Pancreas (tissue), 10 donors: ENCODE data around the gene ZBED5. TPM values are rescaled to one million over a fixed set of nuclear protein-coding genes. Genes with fewer than 3 reads are reported as not detected.
A peak's percentile ranks its signal among the peaks of the same experiment; 100 is the strongest.

Experiments used
- ATAC-seq, 4 donors: fragments of 200-7000 bp; cut with Tn5 transposase; one replicate each; pipeline versions ENCODE4 v1.8.0 to v1.9.1; 2020; ENCODE audit warnings: mild to moderate bottlenecking in 4 of 4, moderate library complexity in 4 of 4
- DNase-seq, 6 donors: peaks; one replicate each; pipeline ENCODE4 v3.0.0-alpha.2; 2020
- FAIRE-seq: peaks from 2 replicates; lab custom pipeline; 2012; peaks lifted over from hg19 to GRCh38; lab: Jason Lieb, UNC
- H3K27ac ChIP-seq, 4 donors: fragments of 200-600 bp; sonication (generic); 1 replicate in 3 of 4; 2 replicates in 1 of 4; pipeline versions ENCODE4 v1.5.0 to v1.8.0; 2020
- H3K27me3 ChIP-seq, 4 donors: fragments of 200-600 bp; one replicate each; pipeline ENCODE4 v1.8.0; 2021
- H3K36me3 ChIP-seq, 3 donors: fragments of 200-600 bp; sonication (generic) in 1 of 3; one replicate each; pipeline versions ENCODE4 v1.5.0 to v1.8.0; 2020 to 2021
- H3K4me1 ChIP-seq, 3 donors: fragments of 200-600 bp; one replicate each; pipeline ENCODE4 v1.8.0; 2021
- H3K4me3 ChIP-seq, 4 donors: fragments of 200-600 bp; sonication (generic) in 2 of 4; one replicate each; pipeline versions ENCODE4 v1.5.0 to v1.8.0; 2020 to 2021
- H3K9me3 ChIP-seq, 4 donors: fragments of 200-600 bp; one replicate each; pipeline ENCODE4 v1.8.0; 2021
- CTCF ChIP-seq, 4 donors: fragments of 200-600 bp; sonication (generic) in 3 of 4; IDR thresholded peaks; one replicate each; pipeline versions ENCODE4 v1.5.0 to v1.8.0; 2021; ENCODE audit warnings: antibody characterized with exemption in 4 of 4
- WGBS, 2 donors: extraction: QIAGEN DNeasy Blood & Tissue Kit; methylation state at CpG; one replicate each; pipeline ENCODE4 v1.1.7; 2013; 5-methylcytosine and 5-hydroxymethylcytosine counted together
- intact Hi-C, 3 donors: fragments of 100-400 bp; cut with DNase I; formaldehyde crosslinking; loops; one replicate each; pipeline versions ENCODE4 v1.11.1 to v1.14.2; 2022
- polyA plus RNA-seq, 2 donors: library from polyadenylated mRNA; stranded (reverse); fragments of 200-250 nt; gene quantifications; one replicate each; pipeline ENCODE4 v1.2.3, GENCODE V29; 2013
- total RNA-seq, 6 donors: library from RNA; stranded (reverse); fragmentation: NEBNext Ultra II Directional in 4 of 6; extraction: Animal tissue kit (Norgen Biotek cat#: 25700) in 4 of 6; gene quantifications; one replicate each; pipeline versions ENCODE4 v1.2.1 to v1.2.4, GENCODE V29; 2021 to 2023
- donor health status: healthy with polysubstance abuse.
- donor health status: DM: no; HTN: no; CAD: no; lungs with moderate emphysema.
- donor health status: DM: no; HTN: no; CAD: no.
- donor health status: control.
- donor health status: control.
- donor health status: Bipolar disorder and iron deficiency.
- donor health status: DM: yes; HTN: yes; CAD: no.
- donor health status: DM: no; HTN: no; CAD: no.
- donor health status: DM: no; HTN: no; CAD: no.
- donor health status: DM: yes; HTN: yes; CAD: no.

Gene ZBED5
- total and polyA plus RNA-seq, 8 donors: 12.1 to 49.3 (median 19.7) TPM

GRCh38 chr11:10818594-10818993 is 39.3 kb downstream of the ZBED5 start:
- no peaks in the 10 kb centered on the region for H3K27me3 ChIP-seq
- H3K9me3 ChIP-seq: no peaks in the 10 kb centered on the region
- FAIRE-seq (no peak), DNase-seq (no peak), ATAC-seq (no peak)
- H3K4me1 ChIP-seq: no peaks in the 10 kb centered on the region
- TF ChIP-seq CTCF (IDR thresholded peaks at IDR 0.05): no peak
- no peaks in the 10 kb centered on the region for H3K36me3 ChIP-seq
- H3K4me3 ChIP-seq: no peak overlapping the region
- no peak overlapping the region for H3K27ac ChIP-seq
- intact Hi-C loops: no loop called here
- WGBS, 2 donors: 73 to 76% methylated on average over 1 of the region's 1 CpG

GRCh38 chr11:10813945-10814344 is 43.9 kb downstream of the ZBED5 start:
- no peak for FAIRE-seq
- ATAC-seq: no peak
- intact Hi-C loops: no loop called here
- no peaks in the 10 kb centered on the region for H3K36me3 ChIP-seq
- peaks cover 0 to 8% (median 4%) of the 10 kb centered on the region in 3 donors for H3K4me1 ChIP-seq
- H3K27ac ChIP-seq: no peak overlapping the region
- no peak overlapping the region for H3K4me3 ChIP-seq
- H3K27me3 ChIP-seq: no peaks in the 10 kb centered on the region
- DNase-seq: no peak
- no peak for TF ChIP-seq CTCF (IDR thresholded peaks at IDR 0.05)
- H3K9me3 ChIP-seq: no peaks in the 10 kb centered on the region

GRCh38 chr11:10809373-10810160 is 48.3 kb downstream of the ZBED5 start:
- FAIRE-seq: no peak

GRCh38 chr11:10808553-10809372 is 49.1 kb downstream of the ZBED5 start, which contains the start of gene EIF4G2:
Gene EIF4G2 (minus strand): TSS chr11:10808926.
- intact Hi-C loops: no loop called here
- Histone ChIP-seq H3K4me1 (peaks cover 22 to 40% (median 25%) of the 10 kb centered on the region in 3 donors), H3K36me3 (peaks cover 7 to 32% (median 23%) of the 10 kb centered on the region in 3 donors), H3K27me3 (no peaks in the 10 kb centered on the region), H3K27ac (peak within 1 kb of the TSS; percentile 89 to 100 (median 96)), H3K4me3 (peak within 1 kb of the TSS; percentile 87 to 100 (median 94)), H3K9me3 (no peaks in the 10 kb centered on the region)
- TF ChIP-seq CTCF (IDR thresholded peaks at IDR 0.05): no peak
- 0 to 1% methylated on average over 61 to 65 of the region's 65 CpGs for WGBS, 2 donors
- peak; percentile 92 for FAIRE-seq
- peak; percentile 98 to 99 (median 98) for DNase-seq
- ATAC-seq: peak; percentile 91 to 98 (median 93)

More at GRCh38 chr11:10809373-10810160, 48.3 kb downstream of the ZBED5 start:
- ATAC-seq (peak; percentile 18 to 40 (median 32)), DNase-seq (peak in 3 of 6 donors; percentile 63 to 80 (median 72))
- WGBS, 2 donors: 1% methylated on average over 29 of the region's 29 CpGs
- no peaks in the 10 kb centered on the region for H3K27me3 ChIP-seq
- peak overlapping the region; percentile 42 to 100 (median 72) for H3K4me3 ChIP-seq
- no peak for TF ChIP-seq CTCF (IDR thresholded peaks at IDR 0.05)
- peaks cover 22 to 32% (median 25%) of the 10 kb centered on the region in 3 donors for H3K4me1 ChIP-seq
- H3K27ac ChIP-seq: peak overlapping the region; percentile 89 to 100 (median 96)
- peaks cover 7 to 24% (median 18%) of the 10 kb centered on the region in 3 donors for H3K36me3 ChIP-seq
- no peaks in the 10 kb centered on the region for H3K9me3 ChIP-seq
- intact Hi-C loops: no loop called here
